Measurements from ENCODE around the gene PSMD8.

- TF ChIP-seq, protein P1, sequence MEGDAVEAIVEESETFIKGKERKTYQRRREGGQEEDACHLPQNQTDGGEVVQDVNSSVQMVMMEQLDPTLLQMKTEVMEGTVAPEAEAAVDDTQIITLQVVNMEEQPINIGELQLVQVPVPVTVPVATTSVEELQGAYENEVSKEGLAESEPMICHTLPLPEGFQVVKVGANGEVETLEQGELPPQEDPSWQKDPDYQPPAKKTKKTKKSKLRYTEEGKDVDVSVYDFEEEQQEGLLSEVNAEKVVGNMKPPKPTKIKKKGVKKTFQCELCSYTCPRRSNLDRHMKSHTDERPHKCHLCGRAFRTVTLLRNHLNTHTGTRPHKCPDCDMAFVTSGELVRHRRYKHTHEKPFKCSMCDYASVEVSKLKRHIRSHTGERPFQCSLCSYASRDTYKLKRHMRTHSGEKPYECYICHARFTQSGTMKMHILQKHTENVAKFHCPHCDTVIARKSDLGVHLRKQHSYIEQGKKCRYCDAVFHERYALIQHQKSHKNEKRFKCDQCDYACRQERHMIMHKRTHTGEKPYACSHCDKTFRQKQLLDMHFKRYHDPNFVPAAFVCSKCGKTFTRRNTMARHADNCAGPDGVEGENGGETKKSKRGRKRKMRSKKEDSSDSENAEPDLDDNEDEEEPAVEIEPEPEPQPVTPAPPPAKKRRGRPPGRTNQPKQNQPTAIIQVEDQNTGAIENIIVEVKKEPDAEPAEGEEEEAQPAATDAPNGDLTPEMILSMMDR (IDR thresholded peaks at IDR 0.05 in 2 of 3, conservative IDR thresholded peaks at IDR 0.05 in 1 of 3; ENCODE audit: borderline replicate concordance in 1 of 3, insufficient read depth in 1 of 3, low read depth in 2 of 3, low read length in 2 of 3): no peak
- no peak for TF ChIP-seq CBX3 (IDR thresholded peaks at IDR 0.05; ENCODE audit: low read depth)
- TF ChIP-seq, protein P2, sequence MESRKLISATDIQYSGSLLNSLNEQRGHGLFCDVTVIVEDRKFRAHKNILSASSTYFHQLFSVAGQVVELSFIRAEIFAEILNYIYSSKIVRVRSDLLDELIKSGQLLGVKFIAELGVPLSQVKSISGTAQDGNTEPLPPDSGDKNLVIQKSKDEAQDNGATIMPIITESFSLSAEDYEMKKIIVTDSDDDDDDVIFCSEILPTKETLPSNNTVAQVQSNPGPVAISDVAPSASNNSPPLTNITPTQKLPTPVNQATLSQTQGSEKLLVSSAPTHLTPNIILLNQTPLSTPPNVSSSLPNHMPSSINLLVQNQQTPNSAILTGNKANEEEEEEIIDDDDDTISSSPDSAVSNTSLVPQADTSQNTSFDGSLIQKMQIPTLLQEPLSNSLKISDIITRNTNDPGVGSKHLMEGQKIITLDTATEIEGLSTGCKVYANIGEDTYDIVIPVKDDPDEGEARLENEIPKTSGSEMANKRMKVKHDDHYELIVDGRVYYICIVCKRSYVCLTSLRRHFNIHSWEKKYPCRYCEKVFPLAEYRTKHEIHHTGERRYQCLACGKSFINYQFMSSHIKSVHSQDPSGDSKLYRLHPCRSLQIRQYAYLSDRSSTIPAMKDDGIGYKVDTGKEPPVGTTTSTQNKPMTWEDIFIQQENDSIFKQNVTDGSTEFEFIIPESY (IDR thresholded peaks at IDR 0.05; ENCODE audit: extremely low read depth, insufficient replicate concordance, low read length): no peak
- TF ChIP-seq ZFX (IDR thresholded peaks at IDR 0.05): no peak
- TF ChIP-seq, protein P3, sequence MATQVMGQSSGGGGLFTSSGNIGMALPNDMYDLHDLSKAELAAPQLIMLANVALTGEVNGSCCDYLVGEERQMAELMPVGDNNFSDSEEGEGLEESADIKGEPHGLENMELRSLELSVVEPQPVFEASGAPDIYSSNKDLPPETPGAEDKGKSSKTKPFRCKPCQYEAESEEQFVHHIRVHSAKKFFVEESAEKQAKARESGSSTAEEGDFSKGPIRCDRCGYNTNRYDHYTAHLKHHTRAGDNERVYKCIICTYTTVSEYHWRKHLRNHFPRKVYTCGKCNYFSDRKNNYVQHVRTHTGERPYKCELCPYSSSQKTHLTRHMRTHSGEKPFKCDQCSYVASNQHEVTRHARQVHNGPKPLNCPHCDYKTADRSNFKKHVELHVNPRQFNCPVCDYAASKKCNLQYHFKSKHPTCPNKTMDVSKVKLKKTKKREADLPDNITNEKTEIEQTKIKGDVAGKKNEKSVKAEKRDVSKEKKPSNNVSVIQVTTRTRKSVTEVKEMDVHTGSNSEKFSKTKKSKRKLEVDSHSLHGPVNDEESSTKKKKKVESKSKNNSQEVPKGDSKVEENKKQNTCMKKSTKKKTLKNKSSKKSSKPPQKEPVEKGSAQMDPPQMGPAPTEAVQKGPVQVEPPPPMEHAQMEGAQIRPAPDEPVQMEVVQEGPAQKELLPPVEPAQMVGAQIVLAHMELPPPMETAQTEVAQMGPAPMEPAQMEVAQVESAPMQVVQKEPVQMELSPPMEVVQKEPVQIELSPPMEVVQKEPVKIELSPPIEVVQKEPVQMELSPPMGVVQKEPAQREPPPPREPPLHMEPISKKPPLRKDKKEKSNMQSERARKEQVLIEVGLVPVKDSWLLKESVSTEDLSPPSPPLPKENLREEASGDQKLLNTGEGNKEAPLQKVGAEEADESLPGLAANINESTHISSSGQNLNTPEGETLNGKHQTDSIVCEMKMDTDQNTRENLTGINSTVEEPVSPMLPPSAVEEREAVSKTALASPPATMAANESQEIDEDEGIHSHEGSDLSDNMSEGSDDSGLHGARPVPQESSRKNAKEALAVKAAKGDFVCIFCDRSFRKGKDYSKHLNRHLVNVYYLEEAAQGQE (IDR thresholded peaks at IDR 0.05; ENCODE audit: low read depth): no peak
- TF ChIP-seq POLR2A (IDR thresholded peaks at IDR 0.05; ENCODE audit: borderline replicate concordance, extremely low read depth, insufficient read depth, insufficient read length): no peak
- no peak for TF ChIP-seq EGR1 (IDR thresholded peaks at IDR 0.05; ENCODE audit: low read depth)
Observed at GRCh38 chr19:38424272-38424671, 49.9 kb downstream of the PSMD8 start.
